HPDE6-E6E7 (cell line): Measurements from ENCODE around the gene FHL1.

Experiments
- DNase-seq: peaks from one replicate; pipeline ENCODE4 v3.0.0; 2011; ENCODE audit warnings: missing footprints; ENCODE audit errors: extremely low spot score

FHL1 gene

GRCh38 chrX:136251041-136251991, 104.0 kb downstream of the FHL1 start, which contains the start of gene MAP7D3:
MAP7D3 (minus strand) TSS chrX:136251400; CDS start chrX:136251358, 42 bp downstream.
- DNase-seq, result peak; percentile 49

GRCh38 chrX:136255541-136255940, 108.2 kb downstream of the FHL1 start:
- no peak for DNase-seq

- no peak for DNase-seq
Measured at GRCh38 chrX:136256026-136256425, 108.7 kb downstream of the FHL1 start.

DNA sequence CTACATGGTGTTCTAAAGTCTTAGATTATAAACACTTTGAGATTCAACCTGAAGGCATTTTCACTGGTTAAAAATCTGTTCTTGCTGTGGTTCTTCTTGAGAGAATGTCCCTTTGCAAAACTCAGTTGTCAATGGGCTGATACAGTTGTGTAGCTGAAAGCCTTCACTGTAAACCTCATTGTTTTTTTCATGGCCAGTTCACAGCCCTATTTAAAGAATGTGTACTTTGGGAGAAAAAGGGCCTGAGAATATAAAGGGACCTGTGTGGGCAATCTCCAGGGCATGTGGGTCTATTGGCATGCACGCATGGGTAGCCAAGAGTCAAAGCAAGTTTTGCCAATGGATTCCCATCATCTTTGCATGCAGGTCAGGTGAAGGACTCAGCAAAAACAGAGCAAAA, 111.6 kb downstream of the FHL1 start:
- no peak for DNase-seq

- no peak for DNase-seq
Measured at GRCh38 chrX:136259543-136259942, 112.2 kb downstream of the FHL1 start.

GRCh38 chrX:136260776-136261175, 113.4 kb downstream of the FHL1 start:
- no peak for DNase-seq
